HG02943 (cell line): ENCODE data around the gene INPP5K.
A peak's percentile ranks its signal among the peaks of the same experiment; 100 is the strongest.

ENCODE experiments used
- ATAC-seq: cut with Tn5 transposase; IDR thresholded peaks from one replicate; pipeline ENCODE4 v1.9.1; 2021; ENCODE audit warnings: mild to moderate bottlenecking, low read depth, moderate library complexity; ENCODE audit not compliant: unreplicated experiment

The INPP5K gene

GRCh38 chr17:1487939-1488825 is 28.2 kb downstream of the INPP5K start:
- peak; percentile 37 for ATAC-seq

- ATAC-seq: no peak
These were observed 29.4 kb downstream of the INPP5K start for GRCh38 chr17:1486802-1487695.

GRCh38 chr17:1485423-1486376 is 30.7 kb downstream of the INPP5K start:
- ATAC-seq: no peak

- ATAC-seq: no peak
These were observed 31.6 kb downstream of the INPP5K start for GRCh38 chr17:1484676-1485422.

- ATAC-seq: no peak
These were observed 32.3 kb downstream of the INPP5K start for GRCh38 chr17:1484060-1484535.

- no peak for ATAC-seq
These were observed 33.7 kb downstream of the INPP5K start for GRCh38 chr17:1482680-1483079.

- no peak for ATAC-seq
These were observed 34.7 kb downstream of the INPP5K start for GRCh38 chr17:1481736-1482135.

GRCh38 chr17:1480747-1481465 is 35.5 kb downstream of the INPP5K start:
- ATAC-seq: no peak

- ATAC-seq: no peak
These were observed 38.0 kb downstream of the INPP5K start for GRCh38 chr17:1478418-1478817.

GRCh38 chr17:1475321-1475854 is 41.0 kb downstream of the INPP5K start:
- ATAC-seq: no peak

- ATAC-seq: no peak
These were observed 41.8 kb downstream of the INPP5K start for GRCh38 chr17:1474402-1475189.

- no peak for ATAC-seq
These were observed 42.6 kb downstream of the INPP5K start for GRCh38 chr17:1473841-1474240.

- no peak for ATAC-seq
These were observed 43.2 kb downstream of the INPP5K start for GRCh38 chr17:1473170-1473569.

- ATAC-seq: no peak
These were observed 44.2 kb downstream of the INPP5K start for GRCh38 chr17:1471911-1472821.

- no peak for ATAC-seq
These were observed 44.9 kb downstream of the INPP5K start for GRCh38 chr17:1471490-1471889.

- no peak for ATAC-seq
These were observed 45.5 kb downstream of the INPP5K start for GRCh38 chr17:1470755-1471462.
